ACHN (cell line): ENCODE results near the gene RBM47.
"Not testable (repeated sequence)": the region's sequence is repeated elsewhere in the genome, so short reads cannot be mapped to it uniquely, and the experiment has no call there.

Experiments
- DNase-seq: peaks from one replicate; pipeline ENCODE4 v3.0.0-alpha.2; 2015
- in situ Hi-C: cut with HindIII; loops from 2 replicates; pipeline ENCODE4 v1.10.0; 2017; ENCODE audit warnings: low sequenced_read_pairs, low pct_ligation_motif_present, low pct_unique_long_range_greater_than_20kb

The RBM47 gene

GRCh38 chr4:40481977-40482376 lies 147.7 kb downstream of the RBM47 start:
- in situ Hi-C loops = no loop called here
- DNase-seq = no peak

GRCh38 chr4:40480291-40480690 lies 149.4 kb downstream of the RBM47 start:
- DNase-seq = no peak
- in situ Hi-C loops = no loop called here

GRCh38 chr4:40479378-40479777 lies 150.3 kb downstream of the RBM47 start:
- in situ Hi-C loops = no loop called here
- DNase-seq = no peak

GRCh38 chr4:40475609-40476008 lies 154.1 kb downstream of the RBM47 start:
- in situ Hi-C loops = no loop called here
- peak; percentile 86 for DNase-seq

- in situ Hi-C loops = no loop called here
- peak; percentile 75 for DNase-seq
Observed at GRCh38 chr4:40473578-40474388, 155.9 kb downstream of the RBM47 start.

GRCh38 chr4:40471923-40472322 lies 157.7 kb downstream of the RBM47 start:
- in situ Hi-C loops = no loop called here
- DNase-seq = no peak

GRCh38 chr4:40466789-40467188 lies 162.9 kb downstream of the RBM47 start:
- no peak for DNase-seq
- in situ Hi-C loops = no loop called here

GRCh38 chr4:40462326-40462725 lies 167.3 kb downstream of the RBM47 start:
- in situ Hi-C loops = no loop called here
- DNase-seq = no peak

- in situ Hi-C loops = no loop called here
Observed at GRCh38 chr4:40461879-40462278, 167.8 kb downstream of the RBM47 start.

GRCh38 chr4:40461062-40461461 lies 168.6 kb downstream of the RBM47 start:
- in situ Hi-C loops = no loop called here
- DNase-seq = no peak

More at GRCh38 chr4:40461879-40462278, 167.8 kb downstream of the RBM47 start:
- DNase-seq = no peak

GRCh38 chr4:40458683-40459082 lies 171.0 kb downstream of the RBM47 start:
- DNase-seq = no peak
- in situ Hi-C loops = no loop called here

- in situ Hi-C loops = no loop called here
Observed at GRCh38 chr4:40458109-40458508, 171.6 kb downstream of the RBM47 start.

GRCh38 chr4:40455340-40455902 lies 174.2 kb downstream of the RBM47 start:
- in situ Hi-C loops = no loop called here
- DNase-seq = no peak

More at GRCh38 chr4:40458109-40458508, 171.6 kb downstream of the RBM47 start:
- no peak for DNase-seq

GRCh38 chr4:40454816-40455215 lies 174.8 kb downstream of the RBM47 start:
- DNase-seq = no peak
- in situ Hi-C loops = no loop called here

GRCh38 chr4:40453912-40454311 lies 175.8 kb downstream of the RBM47 start:
- DNase-seq = no peak
- in situ Hi-C loops = no loop called here

- in situ Hi-C loops = no loop called here
- no peak for DNase-seq
Observed at GRCh38 chr4:40448875-40449274, 180.8 kb downstream of the RBM47 start.

GRCh38 chr4:40446839-40447238 lies 182.8 kb downstream of the RBM47 start:
- in situ Hi-C loops = no loop called here
- DNase-seq = no peak

- DNase-seq, in situ Hi-C loops: not testable (repeated sequence)
Observed at GRCh38 chr4:40446261-40446750, 183.4 kb downstream of the RBM47 start.

- no peak for DNase-seq
- in situ Hi-C loops = no loop called here
Observed at GRCh38 chr4:40445671-40446070, 184.0 kb downstream of the RBM47 start.

GRCh38 chr4:40441430-40441829 lies 188.2 kb downstream of the RBM47 start:
- in situ Hi-C loops = no loop called here
- no peak for DNase-seq
